ENCODE data around the gene DLGAP4. TPM values are rescaled to one million over a fixed set of nuclear protein-coding genes. Genes with fewer than 3 reads are reported as not detected.

DLGAP4 gene
- total RNA-seq, 2 donors from 2014 or later: 45.8 to 64.3 TPM

DNA sequence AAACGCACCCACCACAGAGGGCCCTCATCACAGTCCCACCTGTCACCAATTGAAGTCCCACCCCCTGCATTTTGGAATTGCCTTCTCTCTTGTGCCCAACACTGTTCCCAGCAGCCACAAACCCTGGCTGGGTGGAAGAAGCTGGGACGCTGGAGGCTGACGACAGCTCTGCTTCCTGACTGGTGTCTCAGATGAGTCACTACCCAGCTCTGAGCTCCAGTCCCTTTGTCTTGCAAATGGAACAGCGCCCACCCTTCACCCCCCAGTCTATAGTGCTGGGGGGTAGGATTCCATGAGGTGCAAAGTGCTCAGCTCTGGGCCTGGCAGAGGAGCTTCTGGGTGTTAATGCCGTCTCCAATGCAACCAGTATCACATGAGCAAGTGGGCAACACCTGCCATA, 85.3 kb downstream of the DLGAP4 start:
- intact Hi-C loops (cut with DNase I): no loop called here
- ATAC-seq (no peak), DNase-seq (no peak)

DNA sequence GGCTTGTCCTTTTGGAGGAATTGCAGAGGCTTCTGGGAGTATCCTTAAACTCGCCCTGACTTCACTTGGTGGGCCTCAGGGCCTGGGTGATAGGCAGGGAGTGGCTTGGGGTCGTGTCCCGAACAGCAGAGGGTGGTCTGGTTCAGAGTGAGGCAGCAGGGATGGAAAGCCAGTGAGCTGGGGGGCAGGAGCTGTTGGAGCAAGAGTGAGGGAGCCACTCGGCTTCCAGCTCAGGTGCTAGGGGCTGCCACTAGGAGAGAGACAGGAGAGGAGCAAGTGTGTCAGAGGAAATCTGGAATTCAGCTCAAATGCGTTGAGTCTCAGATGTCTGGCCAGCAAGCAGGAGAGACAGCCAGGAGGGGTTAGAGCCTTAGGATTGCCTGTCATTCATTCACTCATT, 85.8 kb downstream of the DLGAP4 start:
- no peak for ATAC-seq
- no peak for DNase-seq
- intact Hi-C loops (cut with DNase I): no loop called here

DNA sequence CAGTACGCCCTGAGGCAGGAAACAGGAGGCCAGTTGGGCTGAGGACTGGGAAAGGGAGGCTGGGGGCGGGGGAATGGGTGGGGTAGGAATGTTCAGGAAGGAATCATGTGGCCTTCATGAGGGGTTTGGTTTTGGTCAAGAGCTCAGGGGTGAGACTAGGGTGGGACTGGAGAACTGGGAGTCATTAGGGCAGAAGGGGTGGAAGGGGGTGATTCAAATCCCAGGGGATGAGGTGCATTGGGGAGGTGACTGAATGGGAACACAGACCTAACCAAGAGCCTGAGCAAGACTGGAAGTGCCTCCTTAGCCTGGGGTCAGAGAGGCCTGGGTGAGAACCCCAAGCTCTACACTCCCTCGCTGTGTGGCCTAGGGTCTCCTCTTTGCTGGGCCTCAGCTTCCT, 86.8 kb downstream of the DLGAP4 start:
- intact Hi-C loops (cut with DNase I): no loop called here
- no peak for DNase-seq
- ATAC-seq: no peak

DNA sequence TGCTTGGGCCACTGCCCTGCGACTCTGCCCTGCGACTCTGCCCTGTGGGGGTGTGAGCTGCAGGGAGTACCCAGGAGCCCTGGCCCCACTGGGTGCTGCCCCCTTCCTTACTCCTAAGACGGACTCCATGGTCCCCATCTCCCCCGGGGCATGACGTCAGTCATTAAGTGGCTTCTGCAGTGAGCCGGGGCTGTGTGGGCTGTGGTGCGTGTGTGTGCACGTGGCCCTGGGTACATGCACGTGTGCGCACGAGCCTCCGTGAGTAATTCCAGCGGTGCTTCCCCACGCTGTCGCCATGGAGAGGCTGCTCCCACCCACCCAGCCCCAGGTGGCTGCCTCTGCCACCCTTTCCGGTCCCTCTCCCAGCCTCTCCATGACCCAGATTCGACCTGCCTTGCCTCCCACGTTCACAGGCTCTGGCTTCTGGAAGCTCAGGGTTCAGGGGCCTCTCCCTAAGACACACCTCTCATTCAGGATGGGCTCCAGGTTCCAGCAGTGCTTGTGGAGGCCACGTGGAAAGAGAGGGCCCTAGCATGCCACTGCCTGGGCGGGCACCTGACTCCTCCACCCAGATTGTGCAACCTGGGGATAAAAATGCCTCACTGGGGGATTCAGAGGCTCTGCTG, 88.3 kb downstream of the DLGAP4 start:
- DNase-seq (no peak), ATAC-seq (no peak)
- intact Hi-C loops (cut with DNase I): no loop called here

DNA sequence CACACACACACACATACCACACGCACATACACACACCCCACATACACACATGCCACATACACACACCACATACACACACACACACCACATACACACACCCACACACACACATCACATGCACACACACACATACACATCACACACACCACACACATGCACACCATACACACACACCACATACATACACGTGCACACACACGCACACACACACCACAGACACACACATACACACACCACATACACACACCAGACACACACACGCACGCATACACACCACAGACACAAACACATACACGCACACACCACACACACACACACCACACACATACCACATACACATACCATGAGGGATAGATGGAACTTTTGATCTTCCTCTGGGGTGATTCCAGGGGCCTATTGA, 90.2 kb downstream of the DLGAP4 start:
- DNase-seq (no peak), ATAC-seq (no peak)
- intact Hi-C loops (cut with DNase I): no loop called here

DNA sequence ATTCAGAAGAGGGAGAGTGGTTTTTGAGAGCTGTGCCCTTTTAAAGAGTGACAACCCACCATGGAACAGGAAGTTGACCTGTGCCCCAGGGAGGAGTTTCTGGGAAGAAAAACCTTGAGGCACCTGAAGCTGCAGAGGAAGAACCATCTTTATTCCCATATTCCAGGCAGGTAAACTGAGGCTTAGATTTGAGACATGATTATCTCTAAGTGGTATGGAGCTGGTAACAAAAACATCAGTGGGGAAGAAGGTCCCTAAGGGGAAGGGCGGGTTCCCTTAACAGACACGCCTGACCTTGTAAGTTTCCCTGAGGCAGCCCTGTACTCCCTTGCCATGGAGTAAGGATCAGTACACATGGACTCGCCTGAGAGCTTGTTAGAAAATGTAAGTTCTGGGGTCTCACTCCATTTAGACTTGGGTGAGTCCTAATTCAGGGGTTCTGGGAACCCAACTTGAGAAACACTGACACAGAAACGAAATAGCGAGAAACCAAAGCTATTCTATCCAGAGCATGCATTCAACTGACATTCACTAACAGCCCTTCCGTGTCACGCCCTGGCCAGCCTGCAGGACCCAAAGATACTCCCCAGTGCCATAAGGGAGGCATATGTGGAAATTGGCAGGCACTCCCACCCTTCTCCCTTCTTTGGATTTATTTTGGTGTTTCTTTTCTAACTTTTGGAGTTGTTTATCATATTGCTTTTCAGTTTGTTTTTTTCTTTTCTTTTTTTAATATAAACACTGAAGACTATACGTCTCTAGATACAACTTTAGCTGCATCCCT, 90.9 kb downstream of the DLGAP4 start:
- no peak for DNase-seq
- no peak for ATAC-seq
- intact Hi-C loops (cut with DNase I): no loop called here

DNA sequence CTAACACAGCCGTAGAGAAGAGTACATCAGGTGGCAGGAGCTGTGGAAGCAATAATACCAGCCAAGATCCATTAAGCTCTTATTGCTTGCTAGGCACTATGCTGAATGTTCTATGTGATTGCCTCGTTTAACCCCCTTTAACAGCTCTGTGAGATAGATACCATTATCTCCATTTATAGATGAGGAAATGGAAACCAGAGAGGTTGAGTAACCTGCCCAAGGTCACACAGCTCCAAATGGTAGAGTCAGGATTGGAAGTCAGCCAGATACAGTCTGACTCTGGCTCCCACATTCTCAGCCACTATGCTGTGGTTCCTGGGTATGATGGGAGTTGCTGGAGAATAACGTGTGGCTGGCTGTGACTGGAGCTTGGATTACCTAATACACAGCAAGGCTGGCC, 92.4 kb downstream of the DLGAP4 start:
- intact Hi-C loops (cut with DNase I): no loop called here
- ATAC-seq (no peak), DNase-seq (no peak)

DNA sequence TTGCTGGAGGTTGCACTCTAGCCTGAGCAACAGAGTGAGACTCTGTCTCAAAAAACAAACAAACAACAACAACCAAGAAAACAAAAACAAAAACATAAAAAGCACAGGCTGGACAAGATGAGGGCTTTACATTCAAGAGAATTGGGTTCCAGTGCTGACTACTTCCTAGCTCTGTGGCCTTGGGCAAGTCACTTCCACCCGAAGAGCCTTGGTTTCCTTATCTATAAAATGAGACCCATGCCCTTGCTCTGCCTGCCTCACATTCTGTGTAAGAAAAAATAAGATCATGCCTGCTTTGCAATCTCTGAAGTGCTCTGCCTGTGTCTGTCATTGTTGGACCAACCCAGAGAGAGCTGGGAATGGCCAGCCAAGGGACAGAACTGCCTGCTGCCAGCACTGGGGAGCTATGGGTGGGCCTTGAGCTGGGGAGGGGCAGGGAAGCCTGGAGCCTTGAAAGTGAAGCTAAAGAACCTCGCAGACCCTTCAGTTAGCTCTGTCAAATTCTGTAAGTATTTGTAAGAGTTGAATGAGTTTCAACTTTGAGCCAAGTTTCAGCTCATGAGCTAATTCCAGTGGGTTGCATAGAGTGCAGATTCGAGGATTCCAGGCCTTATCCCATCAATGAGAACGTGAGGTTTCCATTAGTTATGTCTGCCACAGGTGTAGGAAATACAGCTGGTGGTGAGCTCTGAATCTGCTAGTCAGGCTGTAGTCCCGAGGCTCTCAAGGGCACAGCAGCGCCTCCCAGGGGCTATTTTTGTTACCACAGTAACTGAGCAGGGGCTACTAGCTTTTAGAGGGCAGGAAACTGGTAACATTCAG, 93.2 kb downstream of the DLGAP4 start:
- DNase-seq (no peak), ATAC-seq (no peak)
- intact Hi-C loops (cut with DNase I): no loop called here

DNA sequence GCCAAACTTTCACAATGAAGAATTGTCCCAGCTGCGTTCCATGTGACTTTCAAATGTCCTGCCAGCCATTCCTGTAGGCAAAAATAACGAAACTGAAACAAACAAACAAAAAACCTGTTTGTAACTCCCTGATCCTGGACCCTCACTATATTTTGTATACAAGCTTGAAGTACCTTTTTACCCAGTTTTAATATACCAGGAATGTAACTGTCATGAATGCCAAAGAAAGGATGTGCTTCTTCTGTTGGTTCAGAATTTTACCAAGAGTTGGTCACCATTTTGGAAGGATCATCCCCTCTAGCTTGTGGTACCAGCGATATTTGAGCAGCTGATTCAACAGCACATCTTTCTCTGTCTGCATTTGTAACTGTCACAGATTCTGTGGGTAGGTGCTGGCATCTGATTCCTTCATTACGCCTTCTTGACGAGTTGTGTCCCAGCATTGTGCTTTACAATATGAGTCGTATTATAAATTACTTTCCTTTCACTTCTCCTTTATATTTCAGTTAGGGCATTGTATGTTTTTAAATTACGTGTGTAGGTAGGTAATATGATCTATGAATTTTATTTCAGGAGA, 93.9 kb downstream of the DLGAP4 start:
- no peak for ATAC-seq
- intact Hi-C loops (cut with DNase I): no loop called here
- DNase-seq: no peak

DNA sequence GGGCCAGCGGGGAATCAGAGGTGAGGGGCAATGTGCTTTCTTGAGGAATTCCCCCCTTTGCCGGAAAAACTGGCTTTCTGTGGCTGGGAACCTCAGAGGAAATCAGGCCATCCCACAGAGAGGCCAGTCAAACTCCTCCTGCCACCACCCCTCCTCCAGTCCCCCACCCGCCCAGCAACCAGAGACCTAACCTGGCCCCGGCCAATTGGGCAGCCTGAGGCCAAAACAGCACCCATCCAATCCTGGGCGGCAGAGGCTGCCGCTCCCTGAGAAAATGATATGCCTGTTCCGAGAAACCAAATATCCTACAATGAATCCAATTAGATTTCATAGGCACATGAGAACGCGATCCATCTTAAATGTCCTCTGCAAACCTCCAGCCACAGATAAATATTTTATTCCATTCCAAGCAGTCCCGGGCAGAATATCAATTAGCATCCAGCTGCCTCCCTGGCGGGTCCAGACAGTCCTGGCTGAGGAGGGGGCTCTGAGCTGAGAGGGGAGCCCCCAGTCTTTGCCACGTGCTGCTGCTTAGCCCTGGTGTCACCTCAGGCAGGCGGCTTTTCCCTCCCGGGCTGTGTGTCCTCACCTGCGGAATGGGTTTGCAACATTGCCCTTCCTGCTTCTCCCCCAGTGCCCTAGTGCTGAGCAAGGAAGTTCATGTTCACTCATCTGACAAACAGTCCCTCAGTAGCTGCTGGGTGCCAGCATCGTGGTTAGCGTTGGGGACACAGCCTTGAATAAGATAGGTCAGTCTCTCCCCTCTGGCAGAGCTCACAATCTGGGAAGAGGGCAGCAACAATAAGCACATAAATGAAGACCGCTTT, 95.0 kb downstream of the DLGAP4 start:
- DNase-seq: no peak
- intact Hi-C loops (cut with DNase I): no loop called here
- no peak for ATAC-seq

DNA sequence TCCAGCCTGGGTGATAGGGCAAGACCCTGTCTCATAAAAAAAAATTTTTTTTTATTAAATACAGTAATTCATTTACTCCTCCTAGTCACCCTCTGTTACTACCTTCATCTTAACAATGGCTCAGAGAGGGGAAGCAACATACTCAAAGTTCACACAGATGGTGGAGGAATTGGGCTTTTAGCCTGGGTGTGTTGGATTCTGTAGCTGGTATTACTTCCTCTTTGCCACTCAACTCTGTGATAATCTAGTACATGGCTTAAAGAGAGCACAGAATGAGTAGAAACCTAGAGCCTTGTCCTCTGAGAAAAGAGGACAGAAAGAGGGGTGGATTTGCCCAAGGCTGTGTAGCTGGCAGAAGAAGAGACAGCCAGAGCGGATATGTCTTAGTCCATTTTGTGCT, 96.6 kb downstream of the DLGAP4 start:
- no peak for ATAC-seq
- intact Hi-C loops (cut with DNase I): no loop called here
- DNase-seq: no peak

DNA sequence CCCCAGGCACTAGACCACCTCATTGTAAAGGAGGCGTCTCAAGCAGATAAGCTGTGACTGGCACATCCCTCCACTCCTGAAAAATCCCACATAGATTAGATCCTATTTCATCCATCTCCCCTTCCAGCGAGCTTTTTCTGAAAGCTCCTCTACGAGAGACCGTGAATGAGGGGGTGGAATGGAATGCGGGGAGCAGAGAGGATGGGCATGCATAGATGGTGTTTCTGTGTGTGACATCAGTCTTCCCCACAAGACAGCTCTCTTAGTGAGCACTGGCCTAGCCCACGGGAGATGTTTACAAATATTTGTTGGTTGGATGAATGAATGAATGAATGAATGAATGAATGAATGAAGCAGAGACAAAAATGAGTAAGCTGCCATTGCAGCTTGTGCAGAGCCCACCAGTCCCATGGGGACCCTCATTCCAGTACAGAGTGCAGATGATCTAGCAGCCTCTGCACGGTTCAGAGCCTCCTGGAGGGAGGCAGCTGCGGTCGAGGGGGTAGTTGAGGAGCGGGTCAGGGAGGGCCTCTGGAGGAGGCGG, 98.4 kb downstream of the DLGAP4 start:
- ATAC-seq: no peak
- no peak for DNase-seq
- intact Hi-C loops (cut with DNase I): no loop called here

DNA sequence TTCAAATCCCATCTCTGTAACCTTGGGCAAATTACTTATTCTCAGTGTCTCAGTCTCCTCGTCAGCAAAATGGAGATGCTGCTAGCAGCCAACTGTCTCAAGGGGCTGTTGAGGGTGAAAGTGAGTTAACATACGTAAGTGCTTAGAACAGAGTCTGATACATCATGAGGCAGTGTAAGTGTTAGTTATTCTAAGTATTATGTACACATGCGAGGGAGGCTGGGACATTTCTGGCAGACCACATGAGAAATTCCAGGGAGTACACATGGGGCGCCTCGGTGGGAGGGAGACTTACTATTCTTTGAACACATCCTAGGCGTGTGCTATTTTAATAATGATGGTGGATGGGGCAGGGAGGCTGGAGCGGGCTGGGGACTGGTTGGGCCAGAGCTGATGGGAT, 99.1 kb downstream of the DLGAP4 start:
- intact Hi-C loops (cut with DNase I): no loop called here
- no peak for ATAC-seq
- no peak for DNase-seq

DNA sequence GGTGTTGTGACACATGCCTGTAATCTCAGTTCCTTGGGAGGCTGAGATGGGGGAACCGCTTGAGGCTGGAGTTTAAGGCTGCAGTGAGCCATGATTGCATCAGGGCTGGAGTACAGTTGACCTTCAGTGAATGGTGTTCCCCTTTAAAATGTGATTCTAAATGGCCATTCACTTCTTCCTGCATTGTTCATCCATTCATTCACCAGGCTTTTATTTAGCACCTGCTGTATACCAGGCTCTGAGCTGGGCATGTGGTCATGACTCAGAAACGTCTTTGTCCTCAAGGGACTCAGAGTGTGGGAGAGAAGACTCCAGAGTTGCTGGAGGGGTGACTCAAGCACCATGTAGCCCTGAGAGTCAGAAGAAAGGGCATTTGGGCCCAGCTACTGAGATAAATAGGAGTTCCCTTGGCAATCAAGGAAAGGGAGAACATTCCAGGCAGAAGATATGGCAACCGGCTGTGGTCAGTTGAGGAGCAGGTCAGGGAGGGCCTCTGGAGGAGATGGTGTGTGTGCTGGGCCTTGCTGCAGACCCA, 101.1 kb downstream of the DLGAP4 start:
- DNase-seq: no peak
- ATAC-seq: no peak
- intact Hi-C loops (cut with DNase I): no loop called here

DNA sequence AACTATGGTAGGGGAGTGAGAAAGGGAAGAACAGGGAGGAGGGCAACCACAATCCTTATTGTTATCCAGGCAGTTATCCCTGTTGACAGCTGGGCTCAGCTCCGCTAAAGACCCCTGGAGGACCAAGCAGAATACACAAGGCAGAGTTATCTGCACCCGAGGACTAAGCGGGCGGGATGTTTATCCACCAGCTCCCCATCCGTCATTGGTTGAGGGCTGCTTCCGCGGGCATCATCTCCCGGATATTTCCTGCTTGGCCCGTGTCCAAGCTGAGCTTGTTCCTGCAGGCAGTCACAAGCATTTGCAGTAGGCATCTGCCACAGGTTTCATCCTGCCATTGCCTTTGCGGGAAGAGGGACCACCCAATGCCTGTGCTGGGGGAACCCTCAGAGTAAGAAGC, 102.1 kb downstream of the DLGAP4 start:
- DNase-seq: peak; percentile 34
- no peak for ATAC-seq
- intact Hi-C loops (cut with DNase I): no loop called here

DNA sequence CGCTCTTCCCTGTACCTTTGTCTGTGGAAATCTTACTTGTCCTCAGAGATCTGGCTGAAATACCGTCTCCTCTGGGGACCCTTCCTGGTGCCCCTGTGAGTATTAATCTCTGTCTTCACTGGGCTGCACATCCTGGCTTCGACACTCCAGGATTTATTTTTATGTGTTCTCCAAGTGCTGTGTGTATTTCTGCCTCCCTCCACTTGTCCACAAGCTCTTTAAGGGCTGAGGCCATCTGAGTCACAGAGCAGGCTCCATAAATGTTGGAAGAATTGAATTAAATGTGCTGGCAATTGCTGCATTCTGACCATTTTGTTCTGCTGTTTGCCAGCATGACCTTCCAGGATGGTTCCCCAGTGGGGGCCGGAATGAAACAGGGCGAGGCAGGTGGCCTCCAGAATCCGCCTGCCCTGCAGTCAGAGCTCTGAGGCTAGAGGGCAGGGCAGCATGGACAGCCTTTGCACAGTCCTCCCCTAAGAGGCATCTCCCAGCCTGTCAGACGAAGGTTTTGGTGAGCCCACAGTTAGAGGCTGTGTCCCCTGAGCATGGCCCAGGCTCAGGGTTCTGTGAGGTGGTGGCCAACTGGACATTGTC, 105.8 kb downstream of the DLGAP4 start:
- ATAC-seq (no peak), DNase-seq (no peak)
- intact Hi-C loops (cut with DNase I): no loop called here

DNA sequence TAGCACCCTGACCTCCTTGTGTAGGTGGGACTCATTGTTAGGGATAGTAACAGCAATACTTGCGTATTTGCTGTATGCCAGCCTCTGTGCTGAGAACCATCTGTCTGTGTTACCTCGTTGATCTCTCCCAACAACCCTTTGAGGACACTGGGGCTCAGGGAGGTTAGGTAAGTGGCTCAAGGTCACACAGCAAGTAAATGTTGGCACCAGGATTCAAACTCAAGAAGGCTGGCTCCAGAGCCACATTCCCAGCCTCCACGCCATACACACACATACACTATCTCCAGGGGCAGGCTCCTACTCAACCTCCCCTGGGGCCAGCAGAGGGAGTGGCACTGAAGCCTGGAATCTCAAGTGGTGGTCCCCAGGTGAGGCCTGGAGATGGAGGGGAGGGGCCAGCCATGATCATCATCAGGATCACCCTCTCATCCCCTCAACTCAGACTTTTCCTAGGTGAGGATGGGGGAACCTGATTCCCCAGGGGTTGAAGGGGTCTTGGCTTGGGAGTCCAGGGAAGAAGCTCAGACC, 109.4 kb downstream of the DLGAP4 start:
- ATAC-seq (no peak), DNase-seq (no peak)
- intact Hi-C loops (cut with DNase I): no loop called here

DNA sequence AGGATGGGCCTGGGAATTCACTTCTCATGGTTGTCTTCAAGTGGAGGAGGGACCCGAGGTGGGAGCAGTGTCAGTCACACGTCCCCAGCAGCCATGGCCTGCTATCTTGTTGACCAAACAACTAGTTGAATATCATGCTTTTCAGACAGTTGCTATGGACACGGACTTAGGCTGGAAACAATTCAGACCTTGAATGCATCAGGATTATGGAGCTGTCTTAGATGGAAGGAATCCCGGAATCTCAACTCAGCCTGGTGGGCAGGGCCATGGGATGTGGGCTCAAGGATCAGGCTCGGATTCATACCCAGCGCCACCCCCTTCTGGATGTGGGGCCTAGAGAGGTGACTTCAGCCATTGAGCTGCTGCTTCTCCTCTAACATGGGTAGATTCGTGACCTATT, 112.6 kb downstream of the DLGAP4 start:
- no peak for DNase-seq
- intact Hi-C loops (cut with DNase I): no loop called here
- ATAC-seq: no peak
